ENCODE measurements around the gene NPHP4. TPM values are rescaled to one million over a fixed set of nuclear protein-coding genes. Genes with fewer than 3 reads are reported as not detected.

NPHP4 gene
- total and polyA plus RNA-seq, 2 experiments from 2014 or later = 6.4 to 12.7 TPM

DNA sequence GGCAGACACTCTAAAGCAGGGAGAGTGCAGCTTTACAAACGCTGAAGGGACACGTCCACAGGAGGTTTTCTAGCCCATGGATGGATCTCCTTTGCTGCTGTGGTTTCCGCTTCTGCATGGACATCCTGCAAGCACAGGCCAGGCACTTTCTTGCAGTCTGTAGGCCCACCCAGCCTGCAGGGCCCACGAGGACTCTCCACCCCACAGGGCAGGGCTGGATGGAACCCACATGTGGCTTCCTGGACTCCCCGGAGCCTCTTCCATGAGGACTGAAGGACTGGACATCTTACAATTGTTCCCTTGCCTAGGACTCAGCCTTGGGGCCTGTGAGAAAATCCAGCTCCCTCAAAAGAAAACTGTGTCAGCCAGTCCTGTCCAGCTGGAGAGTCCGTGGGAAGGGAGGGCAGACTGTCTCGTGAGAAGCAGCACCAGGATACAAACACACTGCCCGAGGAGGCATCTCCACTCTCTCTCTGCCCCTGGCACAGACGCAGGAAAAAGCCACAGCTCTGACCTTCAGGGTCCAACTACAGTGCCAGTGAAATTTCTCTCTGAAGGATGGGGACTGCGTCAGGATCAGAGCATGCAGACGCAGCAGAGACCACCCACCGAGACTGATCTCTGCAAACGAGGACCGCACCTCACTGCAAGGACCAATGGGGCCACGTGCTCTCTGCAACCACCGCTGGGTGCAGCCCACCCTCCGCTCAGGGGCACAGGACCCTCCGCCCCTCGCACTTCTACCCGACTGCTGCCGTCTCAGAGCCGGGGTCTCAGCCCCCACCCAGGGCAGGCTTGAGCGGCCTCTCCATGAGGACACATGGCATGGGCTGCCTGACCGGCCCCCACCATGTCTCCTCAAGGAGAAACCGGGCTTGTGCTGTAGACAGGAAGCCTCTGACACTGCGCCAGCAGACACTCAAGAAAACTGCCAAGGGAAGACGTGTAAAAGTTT lies 130.1 kb downstream of the NPHP4 start:
- DNase-seq (ENCODE audit: low read depth in 1 of 2, low spot score in 1 of 2) = no peak
- Histone ChIP-seq H3K4me3 (no peak overlapping the region), H3K9me3 (ENCODE audit: low read depth) (no peaks in the 10 kb centered on the region), H3K4me1 (ENCODE audit: low read depth) (no peaks in the 10 kb centered on the region), H3K36me3 (no peaks in the 10 kb centered on the region), H3K27me3 (no peaks in the 10 kb centered on the region), H3K27ac (no peak overlapping the region)
- no peak for TF ChIP-seq CTCF (IDR thresholded peaks at IDR 0.05; ENCODE audit: low read depth, low read length)

DNA sequence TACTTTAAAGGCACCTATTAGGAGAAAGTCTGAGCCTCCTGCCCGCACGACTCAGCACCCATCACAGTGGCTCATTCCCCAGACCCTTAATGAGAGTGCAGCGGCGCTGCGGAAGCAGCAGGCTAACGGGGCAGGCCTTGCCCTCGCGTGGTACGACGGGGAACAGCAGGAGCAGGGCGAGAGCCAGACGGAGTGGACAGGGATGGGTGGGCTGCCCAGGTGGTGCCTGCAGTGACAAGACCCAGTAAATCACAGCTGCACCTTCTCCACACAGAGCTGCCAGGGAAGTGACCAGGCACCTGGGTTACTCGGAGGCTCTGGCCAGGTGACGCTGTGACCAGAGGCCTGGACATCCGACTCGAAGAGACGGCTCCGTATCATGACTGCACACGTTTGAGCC lies 131.9 kb downstream of the NPHP4 start:
- Histone ChIP-seq H3K36me3 (no peaks in the 10 kb centered on the region), H3K27me3 (no peaks in the 10 kb centered on the region), H3K4me1 (ENCODE audit: low read depth) (no peaks in the 10 kb centered on the region), H3K4me3 (no peak overlapping the region), H3K9me3 (ENCODE audit: low read depth) (no peaks in the 10 kb centered on the region), H3K27ac (no peak overlapping the region)
- no peak for TF ChIP-seq CTCF (IDR thresholded peaks at IDR 0.05; ENCODE audit: low read depth, low read length)
- no peak for DNase-seq (ENCODE audit: low read depth in 1 of 2, low spot score in 1 of 2)

DNA sequence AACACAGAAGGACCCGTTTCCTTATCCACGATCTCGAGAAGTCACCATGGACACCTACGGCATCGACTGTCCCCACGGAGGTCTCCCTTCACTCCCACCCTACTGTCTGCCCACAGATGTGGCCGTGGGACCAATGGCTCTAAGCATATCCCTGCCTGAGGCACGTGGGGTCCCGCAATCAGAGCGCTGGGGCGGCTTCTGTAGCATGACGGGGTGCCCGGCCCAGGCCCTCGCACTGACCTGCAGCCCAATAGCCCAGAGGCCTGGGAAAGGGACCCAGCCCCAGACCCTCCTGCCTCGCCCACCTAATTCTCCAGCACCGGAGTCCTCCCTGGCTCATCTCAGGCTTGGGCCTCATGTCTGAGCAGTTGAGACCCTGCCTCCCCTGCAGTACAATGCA lies 132.5 kb downstream of the NPHP4 start:
- TF ChIP-seq CTCF (IDR thresholded peaks at IDR 0.05; ENCODE audit: low read depth, low read length) = no peak
- no peak overlapping the region for H3K4me3 ChIP-seq
- no peaks in the 10 kb centered on the region for H3K27me3 ChIP-seq
- H3K27ac ChIP-seq = no peak overlapping the region
- H3K4me1 ChIP-seq (ENCODE audit: low read depth) = no peaks in the 10 kb centered on the region
- H3K9me3 ChIP-seq (ENCODE audit: low read depth) = no peaks in the 10 kb centered on the region
- no peak for DNase-seq (ENCODE audit: low read depth in 1 of 2, low spot score in 1 of 2)
- no peaks in the 10 kb centered on the region for H3K36me3 ChIP-seq

GRCh38 chr1:5858844-5859407 lies 133.3 kb downstream of the NPHP4 start:
- Histone ChIP-seq H3K27me3 (no peaks in the 10 kb centered on the region), H3K27ac (no peak overlapping the region), H3K36me3 (no peaks in the 10 kb centered on the region), H3K4me1 (ENCODE audit: low read depth) (no peaks in the 10 kb centered on the region), H3K9me3 (ENCODE audit: low read depth) (no peaks in the 10 kb centered on the region), H3K4me3 (no peak overlapping the region)
- no peak for DNase-seq (ENCODE audit: low read depth in 1 of 2, low spot score in 1 of 2)
- no peak for TF ChIP-seq CTCF (IDR thresholded peaks at IDR 0.05; ENCODE audit: low read depth, low read length)

DNA sequence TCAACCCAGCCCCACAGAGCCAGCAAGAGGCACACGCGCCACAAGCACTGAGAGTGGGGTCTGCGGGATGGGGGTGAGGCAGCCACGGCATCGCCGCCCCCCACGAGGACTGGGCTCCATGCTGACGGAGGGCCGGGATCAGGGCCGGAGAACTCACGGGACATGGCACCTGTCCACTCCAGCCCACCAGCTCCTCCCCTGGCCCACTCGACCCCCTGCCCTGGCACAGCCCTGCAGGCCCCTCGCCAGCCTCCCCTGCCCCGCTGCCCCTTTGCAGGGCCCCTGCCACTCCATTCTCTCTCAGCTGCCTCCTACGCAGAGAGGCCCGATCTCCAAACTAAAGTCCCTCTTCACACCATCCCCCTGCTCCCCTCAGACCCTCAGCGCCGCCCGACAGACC lies 134.0 kb downstream of the NPHP4 start:
- H3K36me3 ChIP-seq = no peaks in the 10 kb centered on the region
- no peaks in the 10 kb centered on the region for H3K4me1 ChIP-seq (ENCODE audit: low read depth)
- no peak for DNase-seq (ENCODE audit: low read depth in 1 of 2, low spot score in 1 of 2)
- no peak overlapping the region for H3K4me3 ChIP-seq
- no peaks in the 10 kb centered on the region for H3K27me3 ChIP-seq
- TF ChIP-seq CTCF (IDR thresholded peaks at IDR 0.05; ENCODE audit: low read depth, low read length) = no peak
- H3K27ac ChIP-seq = no peak overlapping the region
- H3K9me3 ChIP-seq (ENCODE audit: low read depth) = no peaks in the 10 kb centered on the region

All from cardiac muscle cell (in vitro differentiated cells and primary cell).